DMS114 treated with DMSO at 0.1 percent for 48 hours (cell line): Measurements from ENCODE around the gene FERMT2.
"Not testable (repeated sequence)": the region's sequence is repeated elsewhere in the genome, so short reads cannot be mapped to it uniquely, and the experiment has no call there.

Experiments used
- DNase-seq: peaks from one replicate; lab custom pipeline; 2025; ENCODE audit not compliant: unreplicated experiment; lab: John Stamatoyannopoulos, UW

Gene FERMT2

DNA sequence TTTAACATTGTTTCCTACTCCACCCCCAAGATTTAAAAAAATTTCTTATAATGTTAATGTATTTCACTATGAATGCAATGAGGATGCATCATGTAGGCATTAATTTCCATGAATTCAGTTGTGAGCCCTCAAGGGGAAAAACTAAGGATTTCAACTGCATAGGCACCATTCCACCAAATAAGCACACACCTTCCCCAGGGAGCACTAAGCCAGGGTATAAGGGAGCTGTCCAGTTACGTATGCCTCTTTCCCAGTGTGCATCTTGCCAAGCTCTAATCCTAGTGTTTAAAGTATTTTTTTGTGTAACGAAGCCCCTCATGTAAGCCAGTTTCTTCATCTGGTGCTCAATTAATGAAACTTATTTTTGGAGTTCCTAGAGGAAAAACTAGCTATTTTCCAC is 6.6 kb downstream of the FERMT2 start:
- DNase-seq: no peak

GRCh38 chr14:52939427-52939826 is 11.4 kb downstream of the FERMT2 start:
- DNase-seq: no peak

DNA sequence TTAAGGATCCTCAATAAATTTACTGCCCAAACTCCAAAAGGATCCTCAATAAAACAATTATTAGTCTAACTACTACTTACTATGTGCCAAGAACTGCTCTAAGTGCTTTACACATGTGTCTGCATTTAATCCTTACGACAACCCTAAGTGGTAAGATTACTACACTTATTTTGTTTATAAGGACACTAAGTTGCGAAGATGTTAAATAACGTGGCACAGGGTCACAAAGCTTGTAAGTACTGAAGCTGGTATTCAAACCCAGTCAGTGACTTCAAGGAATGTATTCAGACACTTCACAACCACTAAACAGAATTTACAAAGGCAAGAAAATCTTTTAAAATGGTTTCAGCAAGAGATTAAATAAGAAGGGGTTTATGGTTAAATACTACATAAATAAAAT is 13.0 kb downstream of the FERMT2 start:
- DNase-seq: no peak

- no peak for DNase-seq
Observed at GRCh38 chr14:52937306-52937705, 13.5 kb downstream of the FERMT2 start.

GRCh38 chr14:52936437-52936836 is 14.4 kb downstream of the FERMT2 start:
- DNase-seq: no peak

DNA sequence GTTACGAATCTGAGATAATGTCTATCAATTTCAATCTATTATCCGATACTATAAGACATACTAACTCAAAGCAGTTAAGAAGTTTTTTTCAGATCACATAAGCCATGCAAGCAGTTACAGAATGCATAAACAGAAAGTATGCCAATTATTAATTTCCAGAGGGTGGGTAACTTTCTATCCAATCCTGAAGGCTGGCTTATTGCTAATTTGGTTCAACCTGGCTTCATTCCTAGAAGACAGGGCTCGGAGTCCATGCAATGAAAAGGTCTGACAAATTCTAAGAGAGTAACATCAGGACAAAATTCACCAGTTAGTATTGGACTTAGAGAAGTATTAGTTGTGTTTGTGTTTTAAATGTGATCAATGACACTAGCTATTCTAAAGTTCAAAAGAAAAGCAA is 15.0 kb downstream of the FERMT2 start:
- no peak for DNase-seq

- no peak for DNase-seq
Observed at GRCh38 chr14:52934762-52935161, 16.1 kb downstream of the FERMT2 start.

GRCh38 chr14:52929192-52929807 is 21.6 kb downstream of the FERMT2 start:
- no peak for DNase-seq

- DNase-seq: no peak
Observed at GRCh38 chr14:52926953-52927352, 23.9 kb downstream of the FERMT2 start.

DNA sequence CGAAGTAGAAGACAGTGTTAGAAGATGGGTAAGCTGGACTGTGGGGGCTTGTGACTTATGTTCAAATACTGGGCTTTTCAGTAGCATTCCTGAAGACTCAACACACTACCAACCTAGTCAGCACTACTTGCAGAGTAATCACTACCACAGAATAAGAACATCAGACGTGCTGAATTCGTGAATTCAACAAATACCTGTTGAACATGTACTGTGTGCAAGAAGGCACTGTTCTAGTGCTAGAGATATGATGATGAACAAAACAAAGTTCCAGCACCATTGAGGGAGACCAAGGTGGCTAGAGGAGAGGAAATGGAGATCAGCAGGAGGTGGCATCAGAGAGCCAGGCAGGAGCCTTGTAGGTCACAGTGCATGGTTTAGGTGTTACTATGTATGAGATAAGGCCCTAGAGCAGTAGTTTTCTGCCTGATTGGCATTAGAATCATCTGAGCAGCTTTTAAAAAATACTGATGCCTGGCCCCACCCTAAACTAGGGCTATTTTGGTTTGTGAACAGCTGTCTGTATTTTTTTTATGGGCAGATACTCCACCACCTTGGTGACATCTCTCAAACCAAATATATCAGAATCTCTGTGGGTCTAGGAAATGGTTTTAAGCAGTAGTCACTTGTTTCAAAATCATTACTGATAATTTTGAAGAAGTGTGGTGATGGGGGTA is 26.8 kb downstream of the FERMT2 start:
- no peak for DNase-seq

DNA sequence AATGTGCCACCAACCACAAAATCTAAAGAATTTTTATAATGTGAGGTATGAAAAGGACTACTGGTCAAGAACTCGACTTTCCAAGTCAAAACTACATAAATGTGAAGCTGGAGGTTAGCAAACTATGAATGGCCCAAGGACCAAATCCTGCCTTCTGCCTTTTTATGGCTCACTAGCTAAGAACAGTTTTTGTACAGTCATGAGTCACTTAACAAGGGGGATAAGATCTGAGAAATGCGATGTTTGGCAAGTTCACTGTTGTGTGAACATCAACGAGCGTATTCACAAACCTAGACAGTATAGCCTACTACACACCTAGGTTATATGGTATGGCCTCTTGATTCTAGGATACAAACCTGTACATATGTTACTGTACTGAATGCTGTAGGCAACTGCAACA is 28.2 kb downstream of the FERMT2 start:
- no peak for DNase-seq

DNA sequence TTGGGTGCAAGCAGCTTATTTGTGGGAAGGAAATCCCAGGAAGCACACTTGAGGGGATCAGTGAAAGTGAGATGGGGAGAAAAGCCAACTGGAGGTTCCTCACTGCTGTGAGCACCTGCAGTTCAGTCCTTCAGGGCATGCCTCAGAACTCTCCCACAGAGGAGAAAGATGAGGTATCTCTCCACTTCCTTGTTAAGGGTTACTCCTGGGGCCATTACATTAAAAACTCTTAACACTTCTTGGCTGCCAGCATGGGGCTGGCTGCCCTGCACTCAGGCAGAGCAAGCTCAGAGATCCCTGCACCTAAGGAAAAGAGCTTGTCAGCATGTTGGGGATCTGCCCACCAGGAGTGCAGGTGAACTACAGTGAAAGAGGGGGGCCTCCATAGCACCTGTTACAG is 28.8 kb downstream of the FERMT2 start:
- no peak for DNase-seq

DNA sequence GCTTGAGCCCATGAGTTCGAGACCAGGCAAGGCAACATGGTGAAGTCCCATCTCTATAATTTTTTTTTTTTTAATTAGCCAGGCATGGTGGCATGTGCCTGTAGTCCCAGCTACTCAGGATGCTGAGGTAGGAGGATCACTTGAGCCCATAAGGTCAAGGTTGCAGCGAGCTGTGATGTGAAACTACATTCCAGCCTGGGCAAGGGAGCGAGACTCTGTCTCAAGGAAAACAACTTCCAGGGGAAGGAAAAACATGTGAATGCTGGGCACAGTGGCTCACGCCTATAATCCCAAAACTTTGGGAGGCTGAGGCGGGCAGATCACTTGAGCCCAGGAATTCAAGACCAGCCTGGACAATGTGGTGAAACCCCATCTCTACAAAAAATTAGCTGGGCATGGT is 30.4 kb downstream of the FERMT2 start:
- not testable (repeated sequence) for DNase-seq

DNA sequence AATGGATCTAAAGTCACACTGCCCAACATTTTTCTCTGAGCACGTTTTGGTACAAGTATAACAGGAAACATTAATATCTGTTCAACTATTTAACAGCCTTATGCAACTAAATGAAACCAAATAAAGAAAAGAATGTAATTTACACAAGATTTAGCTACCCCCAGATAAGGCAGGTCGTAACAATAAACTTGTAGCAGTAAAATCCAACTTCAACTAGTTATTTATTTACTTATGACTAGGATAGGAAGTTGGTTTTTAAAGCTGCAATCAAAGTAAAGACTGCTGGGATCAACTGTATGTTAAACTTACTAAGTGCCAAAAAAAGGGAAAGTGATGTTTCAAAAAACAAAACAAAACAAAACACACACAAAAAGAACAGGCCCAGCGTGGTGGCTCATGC is 30.9 kb downstream of the FERMT2 start:
- DNase-seq: no peak

DNA sequence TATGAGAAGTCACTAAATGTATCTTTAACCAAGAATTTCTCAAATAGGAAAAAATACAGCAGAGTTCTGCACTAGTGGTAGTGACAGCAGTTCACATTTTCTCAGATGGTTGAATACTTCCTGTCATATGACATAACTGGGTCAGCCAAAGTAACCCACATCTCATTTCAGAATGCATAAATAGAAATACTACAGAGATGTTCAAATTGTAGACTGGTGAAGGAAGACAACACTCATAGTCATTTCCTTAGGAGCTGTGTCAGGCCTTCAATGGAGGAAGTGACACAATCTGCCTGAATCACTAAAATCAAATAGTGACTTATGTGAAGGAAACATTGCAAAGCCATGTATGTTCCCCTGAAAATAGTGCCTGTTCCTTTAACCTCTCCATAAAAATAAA is 32.4 kb downstream of the FERMT2 start:
- DNase-seq: no peak

GRCh38 chr14:52917735-52918134 is 33.1 kb downstream of the FERMT2 start:
- DNase-seq: no peak

GRCh38 chr14:52914295-52914694 is 36.6 kb downstream of the FERMT2 start:
- no peak for DNase-seq

DNA sequence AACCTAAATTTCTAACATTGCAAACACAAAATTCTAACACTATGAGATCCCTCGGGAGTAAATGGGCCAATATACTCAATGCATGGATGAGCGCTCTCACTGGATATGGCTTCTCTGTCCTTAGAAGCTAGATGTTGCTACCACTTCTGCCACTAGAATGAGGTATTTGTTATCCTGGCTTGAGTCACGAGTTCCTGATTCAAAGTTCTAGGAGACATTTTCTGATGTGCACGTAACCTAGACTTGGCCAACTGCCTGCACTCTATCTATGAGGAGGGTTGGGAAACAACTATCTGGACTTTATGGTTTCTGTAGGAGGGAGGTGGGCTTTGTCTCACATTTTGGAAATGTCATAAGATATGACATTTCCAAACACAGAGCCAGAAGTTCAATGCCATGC is 37.6 kb downstream of the FERMT2 start:
- DNase-seq: no peak

DNA sequence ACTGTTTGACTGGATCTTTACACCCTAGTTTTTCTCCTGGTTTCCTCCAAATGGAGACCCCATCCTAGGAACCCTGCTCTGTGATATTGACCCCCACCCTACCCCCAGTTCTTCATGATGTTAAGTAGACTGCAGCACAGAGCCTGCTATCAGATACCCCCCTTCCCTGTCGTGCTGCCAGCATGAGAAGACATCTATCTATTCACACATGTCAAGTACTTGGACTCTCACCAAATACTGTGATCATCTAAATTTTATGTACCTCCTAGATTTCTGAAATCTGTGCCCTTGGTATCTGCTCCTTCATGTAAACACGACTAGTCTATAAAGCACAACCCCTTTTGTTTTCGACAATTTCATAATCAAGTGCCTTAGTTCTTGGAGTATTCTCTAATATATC is 38.9 kb downstream of the FERMT2 start:
- no peak for DNase-seq

GRCh38 chr14:52910572-52910971 is 40.3 kb downstream of the FERMT2 start:
- DNase-seq: no peak

GRCh38 chr14:52907949-52908348 is 42.9 kb downstream of the FERMT2 start:
- no peak for DNase-seq

- no peak for DNase-seq
Observed at GRCh38 chr14:52906141-52906601, 44.7 kb downstream of the FERMT2 start.
